Activated CD8-positive, alpha-beta T cell treated with anti-CD3 and anti-CD28 coated beads for 36 hours (primary cell): ENCODE results near the gene SLC45A3. TPM values are rescaled to one million over a fixed set of nuclear protein-coding genes. Genes with fewer than 3 reads are reported as not detected.

Source experiments
- ATAC-seq: fragments of 200-7000 bp; cut with Tn5 transposase; one replicate; pipeline ENCODE4 v1.10.0; 2021; ENCODE audit warnings: mild to moderate bottlenecking, moderate library complexity
- CTCF ChIA-PET: fragments of 350-600 bp; sonication (Branson Sonifier 250); formaldehyde crosslinking; loops from one replicate; lab custom pipeline; 2021; ENCODE audit warnings: antibody characterized with exemption; lab: Charles Lee
- POLR2A ChIA-PET: fragments of 350-600 bp; sonication (Branson Sonifier 250); formaldehyde crosslinking; loops from one replicate; lab custom pipeline; 2021; ENCODE audit warnings: antibody characterized with exemption; lab: Charles Lee
- DNase-seq: peaks from one replicate; pipeline ENCODE4 v3.0.0-alpha.2; 2020
- H3K27ac Mint-ChIP-seq: one replicate; pipeline ENCODE4 v1.8.0; 2021; ENCODE audit warnings: mild to moderate bottlenecking, mixed read lengths
- H3K27me3 Mint-ChIP-seq: one replicate; pipeline ENCODE4 v1.8.0; 2021; ENCODE audit warnings: mixed read lengths
- H3K36me3 Mint-ChIP-seq: one replicate; pipeline ENCODE4 v1.8.0; 2021; ENCODE audit warnings: low read depth, mixed read lengths
- H3K4me1 Mint-ChIP-seq: one replicate; pipeline ENCODE4 v1.8.0; 2021; ENCODE audit warnings: low read depth, mixed read lengths
- H3K4me3 Mint-ChIP-seq: one replicate; pipeline ENCODE4 v1.8.0; 2021; ENCODE audit warnings: mild to moderate bottlenecking, moderate library complexity, mixed read lengths
- H3K9me3 Mint-ChIP-seq: one replicate; pipeline ENCODE4 v1.8.0; 2021; ENCODE audit warnings: mixed read lengths
- intact Hi-C: fragments of 100-400 bp; cut with micrococcal nuclease; formaldehyde crosslinking; loops from one replicate; pipeline ENCODE4 v1.10.0; 2022
- total RNA-seq, 2 experiments: library from RNA; stranded (reverse); gene quantifications; one replicate each; pipeline ENCODE4 v1.2.3, GENCODE V29; 2021
- TF ChIP-seq, protein P1 (sequence below): fragments of 200-600 bp; IDR thresholded peaks from one replicate; pipeline ENCODE4 v1.8.0; 2022; ENCODE audit warnings: antibody characterized with exemption, mild to moderate bottlenecking

SLC45A3 gene
- total RNA-seq, 2 experiments from 2014 or later = 0.38 to 0.65 TPM

DNA sequence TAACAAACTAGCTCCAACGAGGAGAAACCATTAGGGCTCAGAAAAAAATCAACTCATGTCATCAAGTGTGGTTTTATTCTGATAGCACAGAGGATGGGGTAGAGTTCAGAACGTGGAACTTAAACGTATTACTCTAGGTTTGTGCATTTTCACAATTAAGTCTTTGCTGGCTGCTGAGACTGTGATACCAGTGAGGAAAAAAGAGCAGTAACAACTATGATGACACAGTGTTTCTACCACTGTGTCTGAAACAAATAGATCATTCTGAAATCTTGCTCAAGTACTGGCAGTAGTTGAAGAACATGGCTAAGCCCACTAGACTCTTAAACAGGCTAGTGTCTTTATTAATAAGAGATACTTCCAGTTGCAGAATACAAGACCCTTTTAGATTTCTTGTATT lies 38.7 kb upstream of the SLC45A3 start:
- DNase-seq (no peak), ATAC-seq (peak; percentile 13)
- Mint-ChIP-seq H3K9me3 (no peaks in the 10 kb centered on the region), H3K36me3 (peaks cover 68% of the 10 kb centered on the region), H3K27me3 (no peaks in the 10 kb centered on the region), H3K4me1 (peaks cover 35% of the 10 kb centered on the region), H3K4me3 (no peak overlapping the region), H3K27ac (peak overlapping the region; percentile 28)
- intact Hi-C loops = no loop called here
- ChIA-PET POLR2A (no interaction called here), CTCF (interaction anchor here (1.1 to 1.5 kb wide), 2 partner anchors 9 to 127 kb away, joined by 3 read pairs; no protein-coding TSS in a partner anchor)
- TF ChIP-seq, protein P1, sequence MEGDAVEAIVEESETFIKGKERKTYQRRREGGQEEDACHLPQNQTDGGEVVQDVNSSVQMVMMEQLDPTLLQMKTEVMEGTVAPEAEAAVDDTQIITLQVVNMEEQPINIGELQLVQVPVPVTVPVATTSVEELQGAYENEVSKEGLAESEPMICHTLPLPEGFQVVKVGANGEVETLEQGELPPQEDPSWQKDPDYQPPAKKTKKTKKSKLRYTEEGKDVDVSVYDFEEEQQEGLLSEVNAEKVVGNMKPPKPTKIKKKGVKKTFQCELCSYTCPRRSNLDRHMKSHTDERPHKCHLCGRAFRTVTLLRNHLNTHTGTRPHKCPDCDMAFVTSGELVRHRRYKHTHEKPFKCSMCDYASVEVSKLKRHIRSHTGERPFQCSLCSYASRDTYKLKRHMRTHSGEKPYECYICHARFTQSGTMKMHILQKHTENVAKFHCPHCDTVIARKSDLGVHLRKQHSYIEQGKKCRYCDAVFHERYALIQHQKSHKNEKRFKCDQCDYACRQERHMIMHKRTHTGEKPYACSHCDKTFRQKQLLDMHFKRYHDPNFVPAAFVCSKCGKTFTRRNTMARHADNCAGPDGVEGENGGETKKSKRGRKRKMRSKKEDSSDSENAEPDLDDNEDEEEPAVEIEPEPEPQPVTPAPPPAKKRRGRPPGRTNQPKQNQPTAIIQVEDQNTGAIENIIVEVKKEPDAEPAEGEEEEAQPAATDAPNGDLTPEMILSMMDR = no peak

DNA sequence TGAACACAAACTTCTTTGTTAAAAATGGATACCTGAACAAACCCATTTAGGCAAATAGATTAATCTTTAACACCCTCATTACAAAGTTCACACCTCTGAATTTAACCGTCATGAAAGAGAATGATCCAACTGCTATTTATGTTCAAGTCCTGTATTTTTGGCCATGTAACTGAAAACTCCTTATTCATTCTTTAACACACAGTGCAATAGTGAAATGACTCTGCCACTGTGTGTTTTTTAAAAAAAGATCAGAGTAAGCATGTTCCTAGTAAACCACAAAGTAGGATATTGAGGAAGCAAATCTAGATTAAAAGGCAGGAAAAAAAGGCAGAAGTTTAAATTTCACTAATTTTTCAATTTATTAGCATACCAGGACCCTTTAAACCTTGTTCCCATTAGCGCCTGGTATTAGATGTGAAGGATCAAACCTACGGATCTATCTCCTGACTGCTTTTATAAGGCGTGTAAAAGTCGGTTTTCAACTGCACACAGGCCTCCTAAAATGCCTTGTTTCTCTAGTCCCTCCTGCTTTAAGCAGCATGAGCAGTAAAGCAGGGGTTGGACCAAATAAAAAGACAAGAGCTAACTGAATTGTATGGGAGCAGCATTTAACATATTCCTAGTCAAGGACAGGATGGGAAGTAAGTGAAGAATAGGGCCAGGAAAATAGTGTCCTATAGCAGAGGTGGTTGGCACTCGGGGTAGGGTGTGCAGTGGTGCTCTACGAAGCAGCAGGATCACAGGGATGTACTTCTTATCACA lies 36.2 kb upstream of the SLC45A3 start:
- DNase-seq (no peak), ATAC-seq (no peak)
- H3K36me3 Mint-ChIP-seq = peaks cover 57% of the 10 kb centered on the region
- intact Hi-C loops = no loop called here
- H3K27ac Mint-ChIP-seq = no peak overlapping the region
- H3K4me3 Mint-ChIP-seq = no peak overlapping the region
- CTCF ChIA-PET = no interaction called here
- H3K9me3 Mint-ChIP-seq = no peaks in the 10 kb centered on the region
- H3K27me3 Mint-ChIP-seq = no peaks in the 10 kb centered on the region
- peaks cover 35% of the 10 kb centered on the region for H3K4me1 Mint-ChIP-seq
- TF ChIP-seq, protein P1 = no peak
- POLR2A ChIA-PET = no interaction called here

DNA sequence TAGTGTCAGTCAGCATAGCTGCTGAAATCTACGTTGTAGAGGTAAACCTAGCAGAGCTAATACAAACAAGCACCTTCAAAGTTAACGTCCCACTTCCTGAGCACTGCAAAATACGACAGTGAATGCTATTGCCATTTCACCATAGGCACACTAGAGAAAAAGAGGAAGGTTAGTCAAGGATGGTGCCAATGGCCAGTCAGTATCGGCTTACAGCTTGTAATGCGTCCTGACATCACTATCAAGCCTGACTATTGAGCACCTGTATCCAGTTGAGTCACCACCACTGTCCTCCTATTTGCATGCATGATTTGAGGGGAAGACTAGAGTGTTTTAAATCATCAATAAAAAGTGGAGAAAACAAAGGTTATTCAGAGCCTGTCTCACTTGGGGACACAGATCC lies 35.3 kb upstream of the SLC45A3 start:
- intact Hi-C loops = no loop called here
- DNase-seq (no peak), ATAC-seq (no peak)
- peaks cover 38% of the 10 kb centered on the region for H3K4me1 Mint-ChIP-seq
- no peak overlapping the region for H3K4me3 Mint-ChIP-seq
- H3K9me3 Mint-ChIP-seq = no peaks in the 10 kb centered on the region
- TF ChIP-seq, protein P1 = no peak
- no peaks in the 10 kb centered on the region for H3K27me3 Mint-ChIP-seq
- H3K27ac Mint-ChIP-seq = peak overlapping the region; percentile 58
- H3K36me3 Mint-ChIP-seq = peaks cover 52% of the 10 kb centered on the region
- CTCF ChIA-PET = interaction anchor here (0.9 to 9.0 kb wide), 5 partner anchors 13 to 262 kb away, joined by 3 to 232 read pairs (median 4); no protein-coding TSS in a partner anchor
- POLR2A ChIA-PET = interaction anchor here (1.6 kb wide), 1 partner anchor 83 kb away, joined by 4 read pairs; the partner anchor contains the start of gene ELK4

DNA sequence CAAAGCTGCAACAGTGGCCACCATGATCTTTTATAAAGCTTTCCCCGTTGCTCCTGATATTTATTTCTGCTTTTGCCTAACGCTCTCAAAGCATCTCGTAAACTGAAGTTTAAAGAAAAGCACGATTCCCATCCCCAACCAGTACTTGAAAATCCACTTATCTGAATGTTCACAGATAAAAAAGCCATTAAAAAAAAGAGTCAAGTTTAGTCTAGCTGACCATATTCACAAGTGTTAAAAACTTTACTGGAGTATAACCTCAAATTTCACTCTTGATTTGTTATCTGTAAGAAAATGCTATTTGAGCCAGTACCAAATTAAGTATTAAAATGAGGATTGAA lies 34.6 kb upstream of the SLC45A3 start:
- Mint-ChIP-seq H3K4me1 (peaks cover 31% of the 10 kb centered on the region), H3K27me3 (no peaks in the 10 kb centered on the region), H3K36me3 (peaks cover 48% of the 10 kb centered on the region), H3K9me3 (no peaks in the 10 kb centered on the region), H3K4me3 (no peak overlapping the region), H3K27ac (peak overlapping the region; percentile 58)
- TF ChIP-seq, protein P1 = no peak
- intact Hi-C loops = no loop called here
- POLR2A ChIA-PET = interaction anchor here (0.6 to 1.6 kb wide), 4 partner anchors 28 to 83 kb away, joined by 3 to 5 read pairs (median 4); partner anchors contain the start of gene ELK4
- DNase-seq (no peak), ATAC-seq (no peak)
- CTCF ChIA-PET = interaction anchor here (0.7 to 9.0 kb wide), 13 partner anchors 10 to 605 kb away, joined by 3 to 232 read pairs (median 4); no protein-coding TSS in a partner anchor
